Measurements from ENCODE around the gene A2M.

The A2M gene

DNA sequence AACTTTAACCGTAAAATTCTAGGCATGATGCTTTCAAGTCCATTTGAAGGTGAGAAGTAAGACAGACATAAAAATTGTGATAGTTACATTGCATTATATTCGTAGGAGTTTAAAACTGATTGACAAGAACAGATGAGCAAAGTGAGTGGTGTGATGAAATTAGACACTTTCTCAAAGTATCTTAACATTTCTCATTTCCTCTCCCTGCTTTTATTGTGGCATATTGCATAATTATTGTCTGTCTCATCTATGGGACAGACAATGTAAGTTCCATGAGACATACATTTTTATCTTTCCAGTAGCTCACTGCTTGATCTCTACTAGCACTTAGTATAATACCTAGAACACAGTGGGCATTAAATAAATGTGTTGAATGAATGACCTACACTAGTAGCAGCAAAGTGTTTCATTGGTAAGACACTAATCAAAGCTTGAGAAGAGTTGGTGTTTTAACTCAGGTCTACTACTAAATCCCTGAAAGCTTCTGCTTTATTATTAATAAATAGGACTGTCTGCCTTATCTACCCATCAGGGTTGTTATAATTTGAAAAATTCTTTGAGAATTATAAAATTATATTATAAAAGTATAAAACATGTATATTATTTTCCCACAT, 19.0 kb downstream of the A2M start:
- TF ChIP-seq CTCF (IDR thresholded peaks at IDR 0.05; ENCODE audit: low read depth, low read length) (no peak), EZH2phosphoT487 (IDR thresholded peaks at IDR 0.05; ENCODE audit: low read depth) (no peak)
- Histone ChIP-seq H3K27me3 (ENCODE audit: low read depth, low read length) (no peaks in the 10 kb centered on the region), H4K20me1 (ENCODE audit: insufficient read depth, low read length) (no peaks in the 10 kb centered on the region), H3K9ac (ENCODE audit: low read length) (no peak overlapping the region), H3K27ac (ENCODE audit: low read length) (no peak overlapping the region), H3K4me1 (ENCODE audit: low read length) (no peaks in the 10 kb centered on the region), H3K4me3 (ENCODE audit: low read length) (no peak overlapping the region), H3K79me2 (ENCODE audit: low read length) (no peaks in the 10 kb centered on the region), H3K9me3 (ENCODE audit: insufficient read depth, low read length) (no peaks in the 10 kb centered on the region), H3K36me3 (replicated peaks; ENCODE audit: low read depth, low read length) (no peaks in the 10 kb centered on the region), H2AFZ (ENCODE audit: low read depth, low read length) (no peak overlapping the region), H3K4me2 (ENCODE audit: low read length) (no peak overlapping the region)

- Histone ChIP-seq H3K27ac (ENCODE audit: low read length) (no peak overlapping the region), H3K9me3 (ENCODE audit: insufficient read depth, low read length) (no peaks in the 10 kb centered on the region), H3K79me2 (ENCODE audit: low read length) (no peaks in the 10 kb centered on the region), H3K4me1 (ENCODE audit: low read length) (peaks cover under 1% of the 10 kb centered on the region), H3K4me3 (ENCODE audit: low read length) (no peak overlapping the region), H2AFZ (ENCODE audit: low read depth, low read length) (no peak overlapping the region), H3K9ac (ENCODE audit: low read length) (no peak overlapping the region), H3K36me3 (replicated peaks; ENCODE audit: low read depth, low read length) (no peaks in the 10 kb centered on the region), H4K20me1 (ENCODE audit: insufficient read depth, low read length) (no peaks in the 10 kb centered on the region), H3K4me2 (ENCODE audit: low read length) (no peak overlapping the region), H3K27me3 (ENCODE audit: low read depth, low read length) (0 out of 2 replicates have a peak, but pooled peaks cover under 1% of the 10 kb centered on the region)
- no peak for TF ChIP-seq CTCF (IDR thresholded peaks at IDR 0.05; ENCODE audit: low read depth, low read length)
- no peak for TF ChIP-seq EZH2phosphoT487 (IDR thresholded peaks at IDR 0.05; ENCODE audit: low read depth)
These were observed 20.4 kb downstream of the A2M start for GRCh38 chr12:9095322-9095721.

GRCh38 chr12:9094512-9095206, 21.1 kb downstream of the A2M start:
- Histone ChIP-seq H3K9me3 (ENCODE audit: insufficient read depth, low read length) (no peaks in the 10 kb centered on the region), H3K27me3 (ENCODE audit: low read depth, low read length) (0 out of 2 replicates have a peak, but pooled peaks cover 2% of the 10 kb centered on the region), H3K79me2 (ENCODE audit: low read length) (no peaks in the 10 kb centered on the region), H3K4me1 (ENCODE audit: low read length) (peaks cover 7% of the 10 kb centered on the region), H3K27ac (ENCODE audit: low read length) (no peak overlapping the region), H2AFZ (ENCODE audit: low read depth, low read length) (no peak overlapping the region), H4K20me1 (ENCODE audit: insufficient read depth, low read length) (no peaks in the 10 kb centered on the region), H3K9ac (ENCODE audit: low read length) (no peak overlapping the region), H3K36me3 (replicated peaks; ENCODE audit: low read depth, low read length) (no peaks in the 10 kb centered on the region), H3K4me3 (ENCODE audit: low read length) (no peak overlapping the region), H3K4me2 (ENCODE audit: low read length) (no peak overlapping the region)
- no peak for TF ChIP-seq EZH2phosphoT487 (IDR thresholded peaks at IDR 0.05; ENCODE audit: low read depth)
- TF ChIP-seq CTCF (IDR thresholded peaks at IDR 0.05; ENCODE audit: low read depth, low read length), result no peak

DNA sequence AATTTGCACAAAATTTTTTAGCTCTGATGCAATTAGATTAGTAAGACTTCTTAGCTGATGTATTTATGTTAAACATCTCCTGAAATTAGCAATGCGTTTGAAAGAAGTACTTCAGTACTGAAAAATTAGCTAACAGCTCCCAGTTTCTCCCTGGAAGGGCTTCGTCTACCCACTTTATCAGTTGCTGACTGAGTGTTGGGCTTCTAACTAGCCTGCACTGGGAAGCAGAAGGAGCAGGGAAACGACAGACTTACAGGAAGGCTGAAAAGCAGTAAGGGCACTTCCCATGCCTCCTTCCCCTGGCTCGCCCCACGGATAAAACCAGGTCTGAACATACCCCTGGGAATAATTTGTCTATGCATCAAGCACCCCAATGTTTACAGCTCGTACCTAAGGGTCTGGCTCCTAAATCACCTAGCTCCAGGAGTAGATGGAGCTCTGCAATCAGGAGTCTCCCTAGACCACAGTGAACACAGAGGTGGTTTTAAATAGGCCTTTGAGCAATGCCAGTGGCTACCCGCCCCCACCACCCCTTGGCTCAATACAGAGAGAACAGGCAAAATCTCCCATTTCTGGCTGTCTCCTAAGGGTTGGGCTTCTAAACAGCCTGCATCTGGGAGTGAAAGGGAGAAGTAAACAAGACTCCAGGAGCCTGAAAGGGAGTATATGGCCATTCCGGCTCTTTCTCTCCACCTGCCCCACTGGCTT, 23.7 kb downstream of the A2M start:
- H3K9ac ChIP-seq (ENCODE audit: low read length), result no peak overlapping the region

More for the DNA sequence above, 23.7 kb downstream of the A2M start:
- Histone ChIP-seq H3K9me3 (ENCODE audit: insufficient read depth, low read length) (no peaks in the 10 kb centered on the region), H3K79me2 (ENCODE audit: low read length) (no peaks in the 10 kb centered on the region), H3K27ac (ENCODE audit: low read length) (no peak overlapping the region), H4K20me1 (ENCODE audit: insufficient read depth, low read length) (no peaks in the 10 kb centered on the region), H3K27me3 (ENCODE audit: low read depth, low read length) (0 out of 2 replicates have a peak, but pooled peaks cover 2% of the 10 kb centered on the region), H2AFZ (ENCODE audit: low read depth, low read length) (no peak overlapping the region), H3K4me3 (ENCODE audit: low read length) (no peak overlapping the region), H3K4me1 (ENCODE audit: low read length) (peaks cover 15% of the 10 kb centered on the region), H3K36me3 (replicated peaks; ENCODE audit: low read depth, low read length) (peaks cover 2% of the 10 kb centered on the region), H3K4me2 (ENCODE audit: low read length) (no peak overlapping the region)
- no peak for TF ChIP-seq CTCF (IDR thresholded peaks at IDR 0.05; ENCODE audit: low read depth, low read length)
- no peak for TF ChIP-seq EZH2phosphoT487 (IDR thresholded peaks at IDR 0.05; ENCODE audit: low read depth)
